Stimulated activated CD4-positive, alpha-beta T cell treated with anti-CD3 and anti-CD28 coated beads, TNF-alpha, amount 100 ng/mL, for 48 hours (primary cell): ENCODE results near the gene SLC22A17.

Experiments used
- DNase-seq, 3 donors: peaks; one replicate each; pipeline ENCODE4 v3.0.0-alpha.2; 2020; ENCODE audit warnings: low read depth in 3 of 3

Gene SLC22A17

GRCh38 chr14:23307687-23308644 is 44.7 kb downstream of the SLC22A17 start:
- no peak for DNase-seq

GRCh38 chr14:23307146-23307530 is 45.5 kb downstream of the SLC22A17 start:
- DNase-seq: no peak

- no peak for DNase-seq
Observed at GRCh38 chr14:23306412-23307145, 46.1 kb downstream of the SLC22A17 start, which contains the start of gene BCL2L2. BCL2L2 (plus strand) TSS chr14:23306833; CDS start chr14:23307768, 935 bp downstream.

- peak; percentile 68 to 87 (median 82) for DNase-seq
Observed at GRCh38 chr14:23302290-23303225, 50.1 kb downstream of the SLC22A17 start, which contains the start of gene PPP1R3E. PPP1R3E (minus strand) TSS chr14:23302859; CDS start chr14:23302576, 283 bp downstream.

GRCh38 chr14:23301969-23302289 is 50.8 kb downstream of the SLC22A17 start:
- DNase-seq: no peak

- peak; percentile 94 to 95 (median 95) for DNase-seq
Observed at GRCh38 chr14:23301288-23301968, 51.3 kb downstream of the SLC22A17 start.

GRCh38 chr14:23300687-23301223 is 51.9 kb downstream of the SLC22A17 start:
- DNase-seq: no peak

GRCh38 chr14:23299986-23300686 is 52.6 kb downstream of the SLC22A17 start:
- DNase-seq: no peak

GRCh38 chr14:23299211-23299957 is 53.3 kb downstream of the SLC22A17 start:
- no peak for DNase-seq

- no peak for DNase-seq
Observed at GRCh38 chr14:23297611-23298277, 54.9 kb downstream of the SLC22A17 start.

GRCh38 chr14:23297096-23297495 is 55.6 kb downstream of the SLC22A17 start:
- DNase-seq: no peak
